ENCODE measurements around the gene YTHDC1. TPM values are rescaled to one million over a fixed set of nuclear protein-coding genes. Genes with fewer than 3 reads are reported as not detected.

Gene YTHDC1
- total and polyA plus RNA-seq, 9 donors: 72.1 to 116 (median 86.6) TPM

GRCh38 chr4:68326141-68326540, 23.7 kb downstream of the YTHDC1 start:
- H3K36me3 ChIP-seq: no peaks in the 10 kb centered on the region

GRCh38 chr4:68324519-68325262, 25.2 kb downstream of the YTHDC1 start:
- TF ChIP-seq CTCF (IDR thresholded peaks at IDR 0.05) (no peak), EP300 (IDR thresholded peaks at IDR 0.05) (no peak), POLR2A (IDR thresholded peaks at IDR 0.05) (no peak)
- intact Hi-C loops (cut with DNase I): no loop called here
- no peaks in the 10 kb centered on the region for H3K9me3 ChIP-seq
- no peak overlapping the region for H3K27ac ChIP-seq
- H3K4me1 ChIP-seq (ENCODE audit: insufficient read depth): no peaks in the 10 kb centered on the region
- no peak for DNase-seq
- H3K36me3 ChIP-seq: no peaks in the 10 kb centered on the region
- no peaks in the 10 kb centered on the region for H3K27me3 ChIP-seq
- H3K4me3 ChIP-seq: no peak overlapping the region
- WGBS, 3 donors: 82 to 86% (median 85%) methylated on average over 4 of the region's 4 CpGs

More at GRCh38 chr4:68326141-68326540, 23.7 kb downstream of the YTHDC1 start:
- H3K4me1 ChIP-seq (ENCODE audit: insufficient read depth): no peaks in the 10 kb centered on the region
- DNase-seq: no peak
- H3K27me3 ChIP-seq: no peaks in the 10 kb centered on the region
- H3K4me3 ChIP-seq: no peak overlapping the region
- intact Hi-C loops (cut with DNase I): no loop called here
- 64 to 75% (median 65%) methylated on average over 1 of the region's 1 CpG for WGBS, 3 donors
- no peaks in the 10 kb centered on the region for H3K9me3 ChIP-seq
- TF ChIP-seq EP300 (IDR thresholded peaks at IDR 0.05): no peak
- no peak for TF ChIP-seq POLR2A (IDR thresholded peaks at IDR 0.05)
- no peak for TF ChIP-seq CTCF (IDR thresholded peaks at IDR 0.05)
- H3K27ac ChIP-seq: no peak overlapping the region

- H3K27me3 ChIP-seq: no peaks in the 10 kb centered on the region
- H3K36me3 ChIP-seq: no peaks in the 10 kb centered on the region
- intact Hi-C loops (cut with DNase I): no loop called here
- H3K9me3 ChIP-seq: no peaks in the 10 kb centered on the region
- TF ChIP-seq POLR2A (IDR thresholded peaks at IDR 0.05) (no peak), EP300 (IDR thresholded peaks at IDR 0.05) (no peak), CTCF (IDR thresholded peaks at IDR 0.05) (no peak)
- DNase-seq: no peak
- H3K27ac ChIP-seq: no peak overlapping the region
- H3K4me1 ChIP-seq (ENCODE audit: insufficient read depth): no peaks in the 10 kb centered on the region
- no peak overlapping the region for H3K4me3 ChIP-seq
- WGBS, 3 donors: 85 to 89% (median 85%) methylated on average over 1 of the region's 1 CpG
Observed at GRCh38 chr4:68319040-68319439, 30.9 kb downstream of the YTHDC1 start.

GRCh38 chr4:68316193-68316969, 33.5 kb downstream of the YTHDC1 start:
- no peak overlapping the region for H3K4me3 ChIP-seq
- no peak for DNase-seq
- H3K36me3 ChIP-seq: no peaks in the 10 kb centered on the region
- intact Hi-C loops (cut with DNase I): no loop called here
- no peaks in the 10 kb centered on the region for H3K27me3 ChIP-seq
- H3K4me1 ChIP-seq (ENCODE audit: insufficient read depth): no peaks in the 10 kb centered on the region
- TF ChIP-seq CTCF (IDR thresholded peaks at IDR 0.05): no peak
- TF ChIP-seq POLR2A (IDR thresholded peaks at IDR 0.05): no peak
- TF ChIP-seq EP300 (IDR thresholded peaks at IDR 0.05): no peak
- WGBS, 3 donors: 64 to 87% (median 84%) methylated on average over 5 of the region's 5 CpGs
- H3K27ac ChIP-seq: no peak overlapping the region
- no peaks in the 10 kb centered on the region for H3K9me3 ChIP-seq

Measured in ovary (tissue), 9 donors.